Islet precursor cell (in vitro differentiated cells): ENCODE measurements around the gene SHLD1.

ENCODE experiments used
- DNase-seq: peaks from one replicate; pipeline ENCODE4 v3.0.0-alpha.2; 2018

The SHLD1 gene

GRCh38 chr20:5910186-5910585, 160.0 kb downstream of the SHLD1 start:
- no peak for DNase-seq

GRCh38 chr20:5913166-5913565, 163.0 kb downstream of the SHLD1 start:
- DNase-seq: peak; percentile 29
